ENCODE measurements around the gene TMEM119. TPM values are rescaled to one million over a fixed set of nuclear protein-coding genes. Genes with fewer than 3 reads are reported as not detected.

TMEM119 gene
- total and polyA plus RNA-seq, 9 of the 15 experiments (the other 6 are each of a cell fraction or from before 2014, with no cell fraction given), result 0.18 TPM; not detected in 8

DNA sequence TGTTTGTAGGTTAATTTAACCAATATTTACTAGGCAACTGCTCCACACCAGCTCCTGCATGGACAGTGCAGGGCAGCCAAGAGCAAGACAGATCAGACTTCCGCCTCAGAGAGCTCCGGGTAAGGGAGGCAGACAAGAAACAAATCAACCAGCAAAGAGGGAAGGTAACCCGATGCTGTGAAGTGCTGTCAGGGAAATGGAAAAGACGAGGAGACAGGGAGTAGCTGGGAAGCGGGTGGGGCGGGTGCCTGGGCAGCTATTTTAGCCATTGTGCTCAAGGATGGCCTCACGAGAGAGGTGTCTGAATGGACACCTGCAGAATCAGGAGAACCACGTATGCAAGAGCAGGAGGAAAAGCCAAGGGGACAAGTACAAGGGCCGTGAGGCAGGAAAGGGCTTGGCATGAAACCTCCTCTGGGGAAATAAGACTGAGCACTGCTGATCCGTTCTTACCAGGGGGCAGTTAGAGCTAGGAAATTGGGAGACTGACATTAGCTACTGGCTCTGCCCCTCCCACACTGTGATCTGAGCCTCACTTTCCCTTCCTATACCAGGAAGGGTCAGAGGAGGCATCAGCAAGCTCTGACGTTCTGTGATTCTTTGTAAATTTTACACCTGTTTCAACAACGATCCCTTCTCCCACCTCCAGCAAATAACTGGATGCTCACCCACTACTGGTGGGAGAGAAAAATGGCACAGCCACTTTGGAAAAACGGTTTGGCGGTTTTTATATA, 6.5 kb upstream of the TMEM119 start:
- H3K79me2 ChIP-seq (ENCODE audit: control insufficient read depth, insufficient read depth, low read length), result no peaks in the 10 kb centered on the region
- peak overlapping the region in 1 of 2 experiments; percentile 17; a peak in 1 of 4 replicates for H3K9ac ChIP-seq (ENCODE audit: insufficient read depth in 1 of 2, low read depth in 2 of 2, low read length in 2 of 2)
- 13% methylated on average over 14 of the region's 14 CpGs for WGBS (ENCODE audit: insufficient coverage, low coverage, missing lambda C conversion rate)
- intact Hi-C loops (cut with micrococcal nuclease) (no loop called here), in situ Hi-C loops (cut with MboI) (no loop called here)
- TF ChIP-seq, protein P1, sequence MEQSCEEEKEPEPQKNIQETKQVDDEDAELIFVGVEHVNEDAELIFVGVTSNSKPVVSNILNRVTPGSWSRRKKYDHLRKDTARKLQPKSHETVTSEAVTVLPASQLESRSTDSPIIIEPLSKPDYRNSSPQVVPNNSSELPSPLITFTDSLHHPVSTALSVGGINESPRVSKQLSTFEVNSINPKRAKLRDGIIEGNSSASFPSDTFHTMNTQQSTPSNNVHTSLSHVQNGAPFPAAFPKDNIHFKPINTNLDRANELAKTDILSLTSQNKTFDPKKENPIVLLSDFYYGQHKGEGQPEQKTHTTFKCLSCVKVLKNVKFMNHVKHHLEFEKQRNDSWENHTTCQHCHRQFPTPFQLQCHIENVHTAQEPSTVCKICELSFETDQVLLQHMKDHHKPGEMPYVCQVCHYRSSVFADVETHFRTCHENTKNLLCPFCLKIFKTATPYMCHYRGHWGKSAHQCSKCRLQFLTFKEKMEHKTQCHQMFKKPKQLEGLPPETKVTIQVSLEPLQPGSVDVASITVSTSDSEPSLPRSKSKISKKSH (CRISPR knock-in tag; IDR thresholded peaks at IDR 0.05), result no peak
- TF ChIP-seq, protein P2, sequence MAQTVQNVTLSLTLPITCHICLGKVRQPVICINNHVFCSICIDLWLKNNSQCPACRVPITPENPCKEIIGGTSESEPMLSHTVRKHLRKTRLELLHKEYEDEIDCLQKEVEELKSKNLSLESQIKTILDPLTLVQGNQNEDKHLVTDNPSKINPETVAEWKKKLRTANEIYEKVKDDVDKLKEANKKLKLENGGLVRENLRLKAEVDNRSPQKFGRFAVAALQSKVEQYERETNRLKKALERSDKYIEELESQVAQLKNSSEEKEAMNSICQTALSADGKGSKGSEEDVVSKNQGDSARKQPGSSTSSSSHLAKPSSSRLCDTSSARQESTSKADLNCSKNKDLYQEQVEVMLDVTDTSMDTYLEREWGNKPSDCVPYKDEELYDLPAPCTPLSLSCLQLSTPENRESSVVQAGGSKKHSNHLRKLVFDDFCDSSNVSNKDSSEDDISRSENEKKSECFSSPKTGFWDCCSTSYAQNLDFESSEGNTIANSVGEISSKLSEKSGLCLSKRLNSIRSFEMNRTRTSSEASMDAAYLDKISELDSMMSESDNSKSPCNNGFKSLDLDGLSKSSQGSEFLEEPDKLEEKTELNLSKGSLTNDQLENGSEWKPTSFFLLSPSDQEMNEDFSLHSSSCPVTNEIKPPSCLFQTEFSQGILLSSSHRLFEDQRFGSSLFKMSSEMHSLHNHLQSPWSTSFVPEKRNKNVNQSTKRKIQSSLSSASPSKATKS (CRISPR knock-in tag; IDR thresholded peaks at IDR 0.05), result no peak
- TF ChIP-seq LARP7 (IDR thresholded peaks at IDR 0.05) (no peak), SAP30 (IDR thresholded peaks at IDR 0.05; ENCODE audit: borderline replicate concordance, insufficient read depth, low read depth, low read length, poor library complexity, severe bottlenecking) (no peak), CREBBP (IDR thresholded peaks at IDR 0.05; ENCODE audit: low read depth, low read length) (no peak), MTF1 (CRISPR knock-in tag; IDR thresholded peaks at IDR 0.05; ENCODE audit: borderline replicate concordance) (no peak), ZNF316 (IDR thresholded peaks at IDR 0.05) (no peak), ETV5 (CRISPR knock-in tag; IDR thresholded peaks at IDR 0.05; ENCODE audit: low read depth) (no peak), ZNF707 (CRISPR knock-in tag; conservative IDR thresholded peaks at IDR 0.05) (no peak)
- TF ChIP-seq, protein P3, sequence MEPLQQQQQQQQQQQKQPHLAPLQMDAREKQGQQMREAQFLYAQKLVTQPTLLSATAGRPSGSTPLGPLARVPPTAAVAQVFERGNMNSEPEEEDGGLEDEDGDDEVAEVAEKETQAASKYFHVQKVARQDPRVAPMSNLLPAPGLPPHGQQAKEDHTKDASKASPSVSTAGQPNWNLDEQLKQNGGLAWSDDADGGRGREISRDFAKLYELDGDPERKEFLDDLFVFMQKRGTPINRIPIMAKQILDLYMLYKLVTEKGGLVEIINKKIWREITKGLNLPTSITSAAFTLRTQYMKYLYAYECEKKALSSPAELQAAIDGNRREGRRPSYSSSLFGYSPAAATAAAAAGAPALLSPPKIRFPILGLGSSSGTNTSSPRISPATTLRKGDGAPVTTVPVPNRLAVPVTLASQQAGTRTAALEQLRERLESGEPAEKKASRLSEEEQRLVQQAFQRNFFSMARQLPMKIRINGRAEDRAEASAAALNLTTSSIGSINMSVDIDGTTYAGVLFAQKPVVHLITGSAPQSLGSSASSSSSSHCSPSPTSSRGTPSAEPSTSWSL (CRISPR knock-in tag; IDR thresholded peaks at IDR 0.05; ENCODE audit: borderline replicate concordance), result no peak
- ChIA-PET POLR2A (interaction anchor here (0.7 to 1.0 kb wide), 4 partner anchors 8 to 24 kb away, joined by 3 to 5 read pairs (median 3); no protein-coding TSS in a partner anchor), CTCF (ENCODE audit: low intra/inter-chr PET ratio) (no interaction called here)
- no TSS peak for BruUV-seq (replicated peaks)
- peaks cover 3% of the 10 kb centered on the region for H3K9me1 ChIP-seq (ENCODE audit: control insufficient read depth, insufficient read depth, low read length)
- no peak overlapping the region for H3K27ac ChIP-seq (ENCODE audit: extremely low read depth, low read depth, low read length)
- ATAC-seq (peak; percentile 18; the same call in 1 of the 3 replicates), DNase-seq (ENCODE audit: extremely low read depth in 1 of 4, low spot score in 3 of 4) (no peak), FAIRE-seq (no peak)
- no peaks in the 10 kb centered on the region for H3K36me3 ChIP-seq (ENCODE audit: control insufficient read depth, insufficient read depth, low read length)
- peaks cover 3% of the 10 kb centered on the region; the same call in 1 of the 2 replicates for H4K20me1 ChIP-seq (replicated peaks; ENCODE audit: control insufficient read depth, insufficient read depth, low read length)
- H3K4me3 ChIP-seq, result no peak overlapping the region
- peak overlapping the region; percentile 18; the same call in 1 of the 2 replicates for H2AFZ ChIP-seq (ENCODE audit: low read depth, low read length)
- H3K4me1 ChIP-seq (replicated peaks in 1 of 2; ENCODE audit: control insufficient read depth in 2 of 2, insufficient read depth in 2 of 2, low read length in 2 of 2), result peaks cover 0 to 6% of the 10 kb centered on the region in 2 experiments; a peak in 3 of 5 replicates
- no peaks in the 10 kb centered on the region for H3K9me3 ChIP-seq (replicated peaks; ENCODE audit: control insufficient read depth, insufficient read depth, low read depth, low read length)
- no peaks in the 10 kb centered on the region for H3K27me3 ChIP-seq (ENCODE audit: control insufficient read depth in 2 of 2, insufficient read depth in 2 of 2, low read length in 2 of 2)
- no peak overlapping the region for H3K4me2 ChIP-seq (ENCODE audit: insufficient read depth, low read length)
